GM23338 (cell line): ENCODE measurements around the gene PDE3A. TPM values are rescaled to one million over a fixed set of nuclear protein-coding genes. Genes with fewer than 3 reads are reported as not detected.

Source experiments
- ATAC-seq: fragments of 200-7000 bp; cut with Tn5 transposase; 3 replicates; pipeline ENCODE4 v1.9.1; 2020
- DNase-seq: peaks from one replicate; pipeline ENCODE4 v3.0.0-alpha.2; 2015; ENCODE audit warnings: low spot score
- H2AFZ ChIP-seq: fragments of 200-600 bp; sonication (generic); 2 replicates; pipeline ENCODE4 v1.8.0; 2016; ENCODE audit warnings: antibody characterized with exemption, mild to moderate bottlenecking, moderate library complexity
- H3F3A ChIP-seq: fragments of 200-600 bp; sonication (generic); replicated peaks from 2 replicates; pipeline ENCODE4 v1.8.0; 2017; ENCODE audit warnings: antibody characterized with exemption, mixed run types, low read depth
- H3K27ac ChIP-seq: fragments of 200-600 bp; sonication (generic); 2 replicates; pipeline ENCODE4 v1.6.1; 2016; ENCODE audit warnings: low read depth
- H3K27me3 ChIP-seq: fragments of 200-600 bp; sonication (generic); 2 replicates; pipeline ENCODE4 v1.8.0; 2016; ENCODE audit warnings: mild to moderate bottlenecking, mixed run types, moderate library complexity; ENCODE audit not compliant: insufficient read depth
- H3K36me3 ChIP-seq: fragments of 200-600 bp; sonication (generic); 2 replicates; pipeline ENCODE4 v1.8.0; 2016; ENCODE audit warnings: mild to moderate bottlenecking; ENCODE audit not compliant: insufficient read depth
- H3K4me1 ChIP-seq: fragments of 200-600 bp; sonication (generic); 2 replicates; pipeline ENCODE4 v1.8.0; 2016; ENCODE audit warnings: mild to moderate bottlenecking, moderate library complexity; ENCODE audit not compliant: insufficient read depth
- H3K4me2 ChIP-seq: fragments of 200-600 bp; sonication (generic); 2 replicates; pipeline ENCODE4 v1.7.1; 2017; ENCODE audit warnings: mixed run types
- H3K4me3 ChIP-seq: fragments of 200-600 bp; sonication (generic); 2 replicates; pipeline ENCODE4 v1.6.1; 2016; ENCODE audit warnings: mixed run types
- H3K79me2 ChIP-seq: fragments of 200-600 bp; sonication (generic); replicated peaks from 2 replicates; pipeline ENCODE4 v1.8.0; 2017; ENCODE audit warnings: mild to moderate bottlenecking; ENCODE audit not compliant: insufficient read depth
- H3K9me2 ChIP-seq: fragments of 200-600 bp; sonication (generic); 2 replicates; pipeline ENCODE4 v1.8.0; 2017; ENCODE audit not compliant: insufficient read depth
- H4K20me1 ChIP-seq: fragments of 200-600 bp; sonication (generic); replicated peaks from 2 replicates; pipeline ENCODE4 v1.8.0; 2017; ENCODE audit warnings: mild to moderate bottlenecking; ENCODE audit not compliant: insufficient read depth
- H3K27ac Mint-ChIP-seq: 2 replicates; pipeline ENCODE4 v1.8.0; 2020; ENCODE audit warnings: inconsistent platforms, mild to moderate bottlenecking, moderate library complexity, mixed read lengths
- H3K27me3 Mint-ChIP-seq: 3 replicates; pipeline ENCODE4 v1.8.0; 2022; ENCODE audit warnings: low read depth, mild to moderate bottlenecking, moderate library complexity, mixed read lengths, inconsistent platforms; ENCODE audit not compliant: insufficient read depth, poor library complexity
- H3K36me3 Mint-ChIP-seq: 3 replicates; pipeline ENCODE4 v1.8.0; 2021; ENCODE audit warnings: low read depth, mild to moderate bottlenecking, inconsistent platforms, moderate library complexity, mixed read lengths
- H3K4me1 Mint-ChIP-seq: 3 replicates; pipeline ENCODE4 v1.8.0; 2020; ENCODE audit warnings: mild to moderate bottlenecking, inconsistent platforms, mixed read lengths
- H3K4me3 Mint-ChIP-seq: 3 replicates; pipeline ENCODE4 v1.8.0; 2021; ENCODE audit warnings: moderate library complexity, mild to moderate bottlenecking, inconsistent platforms, mixed read lengths
- H3K9me3 Mint-ChIP-seq: 3 replicates; pipeline ENCODE4 v1.8.0; 2020; ENCODE audit warnings: moderate library complexity, mild to moderate bottlenecking, inconsistent platforms, mixed read lengths
- NANOG ChIP-seq: IDR thresholded peaks from 2 replicates; pipeline ENCODE4 v1.6.1; 2016; ENCODE audit warnings: antibody characterized with exemption, borderline replicate concordance
- ZNF462 ChIP-seq: fragments of 250-450 bp; sonication (Bioruptor Pico); IDR thresholded peaks from 2 replicates; pipeline ENCODE4 v1.5.0; 2020; ENCODE audit warnings: mild to moderate bottlenecking, moderate library complexity
- polyA plus RNA-seq: library from polyadenylated mRNA; unstranded; fragments of >200 nt; fragmentation: Nextera tagmentation; extraction: Ambion mirVana; gene quantifications from 2 replicates; pipeline ENCODE4 v1.2.1, GENCODE V29; 2016
- total RNA-seq: library from RNA; depleted of rRNA; stranded (reverse); fragments of >200 nt; shearing (Covaris generic); gene quantifications from 2 replicates; pipeline ENCODE4 v1.2.3, GENCODE V29; 2014
- TF ChIP-seq, protein P1 (sequence below): IDR thresholded peaks from 2 replicates; pipeline ENCODE4 v1.6.1; 2016; ENCODE audit warnings: antibody characterized with exemption
- TF ChIP-seq, protein P2 (sequence below), 2 experiments: fragments of 200-600 bp in 1 of 2; sonication (generic) in 1 of 2; conservative IDR thresholded peaks; 2 replicates each; pipeline versions ENCODE4 v1.5.1 to v1.6.1; 2016 to 2017; ENCODE audit warnings: antibody characterized with exemption in 2 of 2, low read depth in 2 of 2, mild to moderate bottlenecking in 2 of 2, moderate library complexity in 1 of 2

The PDE3A gene
- total and polyA plus RNA-seq, 2 experiments from 2014 or later: 2.7 to 9.2 TPM

DNA sequence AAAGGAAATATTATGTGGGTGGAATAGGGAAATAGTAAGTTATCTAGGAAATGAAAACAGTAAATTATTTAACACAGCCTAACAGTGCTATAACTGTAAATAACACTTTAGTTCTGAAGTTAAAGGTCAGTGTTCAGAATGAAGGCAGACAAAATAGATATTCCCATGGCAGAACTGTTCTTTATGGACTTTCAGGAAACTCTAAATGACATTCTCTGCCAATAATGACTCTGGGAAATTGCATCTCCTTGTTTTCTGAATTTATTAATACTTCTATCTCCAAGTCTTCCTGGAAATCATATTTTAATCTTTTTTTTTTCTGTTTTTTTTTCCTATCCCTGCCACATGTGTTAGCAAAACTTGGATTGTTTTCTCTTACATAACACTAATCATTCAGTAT, 101.4 kb downstream of the PDE3A start (continued):
- TF ChIP-seq ZNF462 (CRISPR knock-in tag): no peak

DNA sequence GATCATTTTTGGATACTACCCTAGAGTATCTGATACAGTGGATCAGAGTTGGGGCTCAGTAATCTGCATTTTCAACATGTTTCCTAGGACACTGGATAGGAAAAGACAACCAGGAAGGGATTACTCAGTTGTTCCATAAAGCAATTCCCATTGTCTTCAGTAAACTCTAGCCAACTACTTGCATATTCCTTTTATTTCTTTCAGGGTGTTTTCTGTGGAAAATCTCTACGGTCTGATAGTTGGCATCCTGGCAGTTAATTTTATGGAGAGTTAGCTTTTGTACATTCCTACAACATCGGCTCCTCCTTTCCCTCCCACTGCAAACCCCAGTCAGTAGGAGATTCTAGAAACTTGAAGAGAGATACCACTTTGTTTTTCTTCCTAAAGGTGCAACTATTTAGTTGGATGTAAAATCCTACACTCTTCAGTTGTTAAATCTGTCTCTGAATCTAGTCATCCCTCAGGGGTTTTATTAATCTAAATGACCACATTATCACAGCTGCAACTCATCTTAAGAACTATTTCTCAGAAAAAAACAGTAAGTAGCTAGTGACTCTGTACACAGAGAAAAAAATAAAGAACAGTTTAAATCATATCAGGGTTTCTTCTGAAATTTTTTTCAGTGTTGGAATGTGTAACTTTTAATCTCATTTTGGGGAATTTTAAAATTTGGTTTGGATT, 103.9 kb downstream of the PDE3A start:
- H3K36me3 ChIP-seq: no peaks in the 10 kb centered on the region
- H3K27ac Mint-ChIP-seq: no peak overlapping the region
- H3F3A ChIP-seq: no peaks in the 10 kb centered on the region
- H3K4me3 ChIP-seq: no peak overlapping the region
- H2AFZ ChIP-seq: no peak overlapping the region
- ATAC-seq: no peak
- no peaks in the 10 kb centered on the region for H4K20me1 ChIP-seq
- no peaks in the 10 kb centered on the region for H3K27me3 Mint-ChIP-seq
- no peaks in the 10 kb centered on the region for H3K79me2 ChIP-seq
- H3K36me3 Mint-ChIP-seq: peaks cover 11% of the 10 kb centered on the region; the same call in 2 of the 3 replicates
- H3K27ac ChIP-seq: no peak overlapping the region
- no peak for DNase-seq
- H3K9me2 ChIP-seq: 0 out of 2 replicates have a peak, but pooled peaks cover 4% of the 10 kb centered on the region
- peaks cover 5% of the 10 kb centered on the region for H3K4me1 Mint-ChIP-seq
- no peaks in the 10 kb centered on the region for H3K4me1 ChIP-seq
- H3K27me3 ChIP-seq: no peaks in the 10 kb centered on the region
- peaks cover 7% of the 10 kb centered on the region; the same call in 2 of the 3 replicates for H3K9me3 Mint-ChIP-seq
- no peak overlapping the region for H3K4me3 Mint-ChIP-seq
- H3K4me2 ChIP-seq: no peak overlapping the region
- TF ChIP-seq ZNF462 (CRISPR knock-in tag): no peak
- TF ChIP-seq, protein P1, sequence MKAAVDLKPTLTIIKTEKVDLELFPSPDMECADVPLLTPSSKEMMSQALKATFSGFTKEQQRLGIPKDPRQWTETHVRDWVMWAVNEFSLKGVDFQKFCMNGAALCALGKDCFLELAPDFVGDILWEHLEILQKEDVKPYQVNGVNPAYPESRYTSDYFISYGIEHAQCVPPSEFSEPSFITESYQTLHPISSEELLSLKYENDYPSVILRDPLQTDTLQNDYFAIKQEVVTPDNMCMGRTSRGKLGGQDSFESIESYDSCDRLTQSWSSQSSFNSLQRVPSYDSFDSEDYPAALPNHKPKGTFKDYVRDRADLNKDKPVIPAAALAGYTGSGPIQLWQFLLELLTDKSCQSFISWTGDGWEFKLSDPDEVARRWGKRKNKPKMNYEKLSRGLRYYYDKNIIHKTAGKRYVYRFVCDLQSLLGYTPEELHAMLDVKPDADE: no peak
- TF ChIP-seq NANOG: no peak
- TF ChIP-seq, protein P2, sequence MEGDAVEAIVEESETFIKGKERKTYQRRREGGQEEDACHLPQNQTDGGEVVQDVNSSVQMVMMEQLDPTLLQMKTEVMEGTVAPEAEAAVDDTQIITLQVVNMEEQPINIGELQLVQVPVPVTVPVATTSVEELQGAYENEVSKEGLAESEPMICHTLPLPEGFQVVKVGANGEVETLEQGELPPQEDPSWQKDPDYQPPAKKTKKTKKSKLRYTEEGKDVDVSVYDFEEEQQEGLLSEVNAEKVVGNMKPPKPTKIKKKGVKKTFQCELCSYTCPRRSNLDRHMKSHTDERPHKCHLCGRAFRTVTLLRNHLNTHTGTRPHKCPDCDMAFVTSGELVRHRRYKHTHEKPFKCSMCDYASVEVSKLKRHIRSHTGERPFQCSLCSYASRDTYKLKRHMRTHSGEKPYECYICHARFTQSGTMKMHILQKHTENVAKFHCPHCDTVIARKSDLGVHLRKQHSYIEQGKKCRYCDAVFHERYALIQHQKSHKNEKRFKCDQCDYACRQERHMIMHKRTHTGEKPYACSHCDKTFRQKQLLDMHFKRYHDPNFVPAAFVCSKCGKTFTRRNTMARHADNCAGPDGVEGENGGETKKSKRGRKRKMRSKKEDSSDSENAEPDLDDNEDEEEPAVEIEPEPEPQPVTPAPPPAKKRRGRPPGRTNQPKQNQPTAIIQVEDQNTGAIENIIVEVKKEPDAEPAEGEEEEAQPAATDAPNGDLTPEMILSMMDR (conservative IDR thresholded peaks at IDR 0.05; ENCODE audit: low read depth in 2 of 2): no peak
